NCI-H2171 (cell line): ENCODE data around the gene FOXC1.

ENCODE experiments used
- DNase-seq: peaks from one replicate; lab custom pipeline; 2025; lab: John Stamatoyannopoulos, UW

The FOXC1 gene

GRCh38 chr6:1584996-1585668 lies 24.6 kb upstream of the FOXC1 start:
- DNase-seq = no peak

GRCh38 chr6:1585669-1586049 lies 24.1 kb upstream of the FOXC1 start:
- no peak for DNase-seq

GRCh38 chr6:1586256-1586655 lies 23.5 kb upstream of the FOXC1 start:
- DNase-seq = no peak

- DNase-seq = no peak
Observed at GRCh38 chr6:1586861-1587450, 22.8 kb upstream of the FOXC1 start.

- DNase-seq = no peak
Observed at GRCh38 chr6:1587546-1587945, 22.2 kb upstream of the FOXC1 start.

GRCh38 chr6:1587977-1588376 lies 21.7 kb upstream of the FOXC1 start:
- DNase-seq = no peak

- no peak for DNase-seq
Observed at GRCh38 chr6:1589208-1589607, 20.5 kb upstream of the FOXC1 start.

GRCh38 chr6:1590580-1590979 lies 19.1 kb upstream of the FOXC1 start:
- DNase-seq = no peak

GRCh38 chr6:1591243-1591642 lies 18.5 kb upstream of the FOXC1 start:
- no peak for DNase-seq

- no peak for DNase-seq
Observed at GRCh38 chr6:1591926-1592325, 17.8 kb upstream of the FOXC1 start.

GRCh38 chr6:1592852-1593251 lies 16.9 kb upstream of the FOXC1 start:
- no peak for DNase-seq

GRCh38 chr6:1593286-1593957 lies 16.3 kb upstream of the FOXC1 start:
- DNase-seq = no peak

- no peak for DNase-seq
Observed at GRCh38 chr6:1593958-1594314, 15.8 kb upstream of the FOXC1 start.

GRCh38 chr6:1594445-1595200 lies 15.1 kb upstream of the FOXC1 start:
- DNase-seq = no peak

GRCh38 chr6:1595271-1596087 lies 14.2 kb upstream of the FOXC1 start:
- DNase-seq = no peak

GRCh38 chr6:1596088-1596852 lies 13.4 kb upstream of the FOXC1 start:
- no peak for DNase-seq

GRCh38 chr6:1597121-1597744 lies 12.5 kb upstream of the FOXC1 start:
- DNase-seq = no peak

GRCh38 chr6:1597924-1598323 lies 11.8 kb upstream of the FOXC1 start:
- DNase-seq = no peak

- DNase-seq = no peak
Observed at GRCh38 chr6:1598433-1598832, 11.3 kb upstream of the FOXC1 start.

GRCh38 chr6:1598886-1599285 lies 10.8 kb upstream of the FOXC1 start:
- DNase-seq = no peak

GRCh38 chr6:1599469-1599868 lies 10.2 kb upstream of the FOXC1 start:
- DNase-seq = no peak
